A549 (cell line): Measurements from ENCODE around the gene UBE3B. TPM values are rescaled to one million over a fixed set of nuclear protein-coding genes. Genes with fewer than 3 reads are reported as not detected.

Experiments used
- ATAC-seq, 2 experiments: fragments of 200-7000 bp in 1 of 2; fragments of >200 bp in 1 of 2; cut with Nextera tagmentation in 1 of 2; cut with Tn5 transposase in 1 of 2; 3 replicates each; pipeline versions ENCODE4 v1.8.0 to v1.9.1; 2018 to 2020; ENCODE audit warnings: mild to moderate bottlenecking in 1 of 2, moderate library complexity in 1 of 2
- CTCF ChIA-PET: fragments of 300-600 bp; sonication (Branson Sonifier 250); formaldehyde crosslinking; extraction: SDS; loops from one replicate; lab custom pipeline; 2021; ENCODE audit warnings: antibody characterized with exemption, inconsistent platforms; lab: Yijun Ruan, JAX
- POLR2A ChIA-PET: fragments of 350-600 bp; formaldehyde crosslinking; extraction: SDS; loops from one replicate; lab custom pipeline; 2021; ENCODE audit warnings: antibody characterized with exemption, inconsistent platforms; lab: Yijun Ruan, JAX
- DNase-seq, 2 experiments: peaks; one replicate each; pipeline versions ENCODE4 v3.0.0 to v3.0.0-alpha.2; 2011 to 2016; ENCODE audit warnings: low read depth in 1 of 2, low spot score in 1 of 2
- FAIRE-seq: peaks from 2 replicates; lab custom pipeline; 2011; peaks lifted over from hg19 to GRCh38; lab: Jason Lieb, UNC
- H3K27ac ChIP-seq, 2 experiments: fragments of >200 bp; sonication (Bioruptor Twin); formaldehyde crosslinking; 3 replicates each; pipeline ENCODE4 v1.5.1; 2016 to 2017
- H3K4me1 ChIP-seq: fragments of >200 bp; sonication (Bioruptor Twin); formaldehyde crosslinking; 3 replicates; pipeline ENCODE4 v1.6.1; 2016
- H3K4me2 ChIP-seq: fragments of >200 bp; sonication (Bioruptor Twin); formaldehyde crosslinking; 3 replicates; pipeline ENCODE4 v1.6.1; 2016
- H3K4me3 ChIP-seq: fragments of >200 bp; sonication (Bioruptor Twin); formaldehyde crosslinking; 3 replicates; pipeline ENCODE4 v1.5.1; 2016
- H3K9me3 ChIP-seq: fragments of >200 bp; sonication (Bioruptor Twin); formaldehyde crosslinking; 3 replicates; pipeline ENCODE4 v1.6.1; 2016
- CBX2 ChIP-seq: fragments of 200-600 bp; sonication (generic); IDR thresholded peaks from 2 replicates; pipeline ENCODE4 v1.6.1; 2016; ENCODE audit warnings: low read depth, mild to moderate bottlenecking, borderline replicate concordance
- CBX8 ChIP-seq: fragments of 200-600 bp; sonication (generic); IDR thresholded peaks from 2 replicates; pipeline ENCODE4 v1.6.1; 2016
- CHD4 ChIP-seq: fragments of 200-600 bp; sonication (generic); IDR thresholded peaks from 2 replicates; pipeline ENCODE4 v1.6.1; 2016; ENCODE audit warnings: antibody characterized with exemption, mild to moderate bottlenecking, borderline replicate concordance
- ESRRA ChIP-seq: fragments of 150-350 bp; IDR thresholded peaks from 2 replicates; pipeline ENCODE4 v1.6.1; 2014; ENCODE audit warnings: mild to moderate bottlenecking, low read length, borderline replicate concordance
- FOSL2 ChIP-seq, 2 experiments: fragments of 450-650 bp in 1 of 2; fragments of >200 bp in 1 of 2; sonication (Bioruptor Twin) in 1 of 2; formaldehyde crosslinking; IDR thresholded peaks; 2 replicates each; pipeline versions ENCODE4 v1.5.0 to v1.6.1; 2016 to 2020; ENCODE audit warnings: mild to moderate bottlenecking in 1 of 2, moderate library complexity in 1 of 2
- GATA3 ChIP-seq: IDR thresholded peaks from 2 replicates; pipeline ENCODE4 v1.6.1; 2012; ENCODE audit warnings: borderline replicate concordance
- HOXB5 ChIP-seq: fragments of 250-450 bp; sonication (Bioruptor Pico); IDR thresholded peaks from 2 replicates; pipeline ENCODE4 v1.5.0; 2020; ENCODE audit warnings: mild to moderate bottlenecking, moderate library complexity
- JUN ChIP-seq, 2 experiments: fragments of >200 bp; sonication (Bioruptor Twin); formaldehyde crosslinking; IDR thresholded peaks; 2 replicates in 1 of 2; 3 replicates in 1 of 2; pipeline ENCODE4 v1.6.1; 2016 to 2017
- MYC ChIP-seq: IDR thresholded peaks from 2 replicates; pipeline ENCODE4 v1.6.1; 2012; ENCODE audit warnings: mild to moderate bottlenecking, inconsistent platforms, low read length, improper control_type of control experiment, borderline replicate concordance
- NFE2L2 ChIP-seq: fragments of 150-350 bp; conservative IDR thresholded peaks from 2 replicates; pipeline ENCODE4 v1.6.1; 2014; ENCODE audit warnings: low read length
- NPAS2 ChIP-seq: fragments of 250-450 bp; sonication (Bioruptor Pico); IDR thresholded peaks from 2 replicates; pipeline ENCODE4 v1.8.0; 2022; ENCODE audit warnings: mild to moderate bottlenecking, moderate library complexity, borderline replicate concordance
- POLR2AphosphoS2 ChIP-seq: conservative IDR thresholded peaks from 2 replicates; pipeline ENCODE4 v1.6.1; 2012; ENCODE audit warnings: low read length, improper control_type of control experiment, inconsistent platforms
- RARB ChIP-seq: fragments of 250-450 bp; sonication (Bioruptor Pico); IDR thresholded peaks from 2 replicates; pipeline ENCODE4 v1.8.0; 2021; ENCODE audit warnings: mild to moderate bottlenecking, moderate library complexity
- RCOR1 ChIP-seq: fragments of 150-350 bp; IDR thresholded peaks from 2 replicates; pipeline ENCODE4 v1.6.1; 2014; ENCODE audit warnings: antibody characterized with exemption, low read length, low read depth
- SREBF2 ChIP-seq: fragments of 450-650 bp; IDR thresholded peaks from 2 replicates; pipeline ENCODE4 v1.6.1; 2014; ENCODE audit warnings: mild to moderate bottlenecking, moderate library complexity
- ZFP36 ChIP-seq: fragments of 450-650 bp; IDR thresholded peaks from 2 replicates; pipeline ENCODE4 v1.6.1; 2014; ENCODE audit warnings: borderline replicate concordance; ENCODE audit not compliant: partially characterized antibody
- ZSCAN20 ChIP-seq: fragments of 250-450 bp; sonication (Bioruptor Pico); IDR thresholded peaks from 2 replicates; pipeline ENCODE4 v1.8.0; 2022; ENCODE audit warnings: mild to moderate bottlenecking, moderate library complexity
- WGBS: methylation state at CpG from one replicate; pipeline ENCODE4 v1.1.6; 2017; ENCODE audit errors: missing lambda C conversion rate; 5-methylcytosine and 5-hydroxymethylcytosine counted together
- polyA plus RNA-seq, 4 experiments: library from polyadenylated mRNA; depleted of rRNA in 3 of 4; stranded (reverse); fragments of >200 nt; fragmentation: RNase III in 1 of 4; extraction: RNeasy Plus Mini Kit Qiagen cat#74134 plus additional on column Dnase treatment in 1 of 4; gene quantifications; 2 replicates in 3 of 4; 3 replicates in 1 of 4; pipeline ENCODE4 v1.2.3, GENCODE V29; 2011 to 2017
- TF ChIP-seq, protein P1 (sequence below): fragments of 200-600 bp; sonication (generic); IDR thresholded peaks from 2 replicates; pipeline ENCODE4 v1.6.1; 2016; ENCODE audit warnings: antibody characterized with exemption, mild to moderate bottlenecking, moderate library complexity
- TF ChIP-seq, protein P2 (sequence below): fragments of >200 bp; sonication (Bioruptor Twin); formaldehyde crosslinking; IDR thresholded peaks from 2 replicates; pipeline ENCODE4 v1.6.1; 2016
- TF ChIP-seq, protein P3 (sequence below): fragments of 150-350 bp; IDR thresholded peaks from 2 replicates; pipeline ENCODE4 v1.6.1; 2014; ENCODE audit warnings: low read depth, mild to moderate bottlenecking, low read length
- TF ChIP-seq, protein P4 (sequence below): fragments of >200 bp; sonication (Bioruptor Twin); formaldehyde crosslinking; IDR thresholded peaks from 3 replicates; pipeline ENCODE4 v1.5.1; 2016
- TF ChIP-seq, protein P5 (sequence below): IDR thresholded peaks from 2 replicates; pipeline ENCODE4 v1.6.1; 2012
- TF ChIP-seq, protein P6 (sequence below): fragments of 250-450 bp; sonication (Bioruptor Pico); IDR thresholded peaks from 2 replicates; pipeline ENCODE4 v1.5.0; 2020; ENCODE audit warnings: low read depth, mild to moderate bottlenecking, moderate library complexity

Gene UBE3B
- polyA plus RNA-seq, 2 of the 4 experiments (the other 2 are of a cell fraction): 14.0 to 38.0 TPM

DNA sequence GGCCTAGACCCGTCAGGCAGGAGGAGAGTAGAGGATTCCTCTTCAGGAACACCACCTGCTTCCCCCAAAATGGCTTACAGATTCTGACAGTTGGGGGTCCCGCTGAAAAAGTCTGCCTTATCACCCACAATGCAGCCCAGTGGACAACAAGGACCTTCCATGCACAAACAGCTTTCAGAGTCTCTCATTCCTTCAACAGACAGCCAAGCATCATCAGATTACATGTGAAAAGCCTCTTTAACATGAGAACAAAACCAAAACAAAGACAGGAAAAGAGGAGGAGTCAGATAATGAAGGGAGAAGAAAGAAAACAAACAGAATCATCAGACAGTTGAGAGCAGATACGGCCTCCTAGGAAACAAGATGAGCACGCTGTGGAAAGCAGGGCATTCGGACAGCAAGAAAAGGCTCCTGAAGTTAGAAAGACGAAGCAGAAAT is 18.6 kb upstream of the UBE3B start:
- ATAC-seq (no peak), FAIRE-seq (no peak), DNase-seq (no peak)
- POLR2A ChIA-PET: no interaction called here
- no peak overlapping the region for H3K4me3 ChIP-seq
- CTCF ChIA-PET: interaction anchor here (1.2 to 1.7 kb wide), 4 partner anchors 9 to 139 kb away, joined by 3 to 4 read pairs (median 4); partner anchors contain the start of genes KCTD10 and UBE3B
- H3K9me3 ChIP-seq: no peaks in the 10 kb centered on the region
- H3K4me1 ChIP-seq: peaks cover 33% of the 10 kb centered on the region
- no peak overlapping the region for H3K4me2 ChIP-seq
- 84% methylated on average over 6 of the region's 6 CpGs for WGBS
- TF ChIP-seq, protein P1, sequence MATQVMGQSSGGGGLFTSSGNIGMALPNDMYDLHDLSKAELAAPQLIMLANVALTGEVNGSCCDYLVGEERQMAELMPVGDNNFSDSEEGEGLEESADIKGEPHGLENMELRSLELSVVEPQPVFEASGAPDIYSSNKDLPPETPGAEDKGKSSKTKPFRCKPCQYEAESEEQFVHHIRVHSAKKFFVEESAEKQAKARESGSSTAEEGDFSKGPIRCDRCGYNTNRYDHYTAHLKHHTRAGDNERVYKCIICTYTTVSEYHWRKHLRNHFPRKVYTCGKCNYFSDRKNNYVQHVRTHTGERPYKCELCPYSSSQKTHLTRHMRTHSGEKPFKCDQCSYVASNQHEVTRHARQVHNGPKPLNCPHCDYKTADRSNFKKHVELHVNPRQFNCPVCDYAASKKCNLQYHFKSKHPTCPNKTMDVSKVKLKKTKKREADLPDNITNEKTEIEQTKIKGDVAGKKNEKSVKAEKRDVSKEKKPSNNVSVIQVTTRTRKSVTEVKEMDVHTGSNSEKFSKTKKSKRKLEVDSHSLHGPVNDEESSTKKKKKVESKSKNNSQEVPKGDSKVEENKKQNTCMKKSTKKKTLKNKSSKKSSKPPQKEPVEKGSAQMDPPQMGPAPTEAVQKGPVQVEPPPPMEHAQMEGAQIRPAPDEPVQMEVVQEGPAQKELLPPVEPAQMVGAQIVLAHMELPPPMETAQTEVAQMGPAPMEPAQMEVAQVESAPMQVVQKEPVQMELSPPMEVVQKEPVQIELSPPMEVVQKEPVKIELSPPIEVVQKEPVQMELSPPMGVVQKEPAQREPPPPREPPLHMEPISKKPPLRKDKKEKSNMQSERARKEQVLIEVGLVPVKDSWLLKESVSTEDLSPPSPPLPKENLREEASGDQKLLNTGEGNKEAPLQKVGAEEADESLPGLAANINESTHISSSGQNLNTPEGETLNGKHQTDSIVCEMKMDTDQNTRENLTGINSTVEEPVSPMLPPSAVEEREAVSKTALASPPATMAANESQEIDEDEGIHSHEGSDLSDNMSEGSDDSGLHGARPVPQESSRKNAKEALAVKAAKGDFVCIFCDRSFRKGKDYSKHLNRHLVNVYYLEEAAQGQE: no peak
- TF ChIP-seq ZSCAN20 (no peak), CBX8 (no peak), POLR2AphosphoS2 (no peak), ZFP36 (no peak), FOSL2 (IDR thresholded peaks at IDR 0.05) (no peak), FOSL2 (CRISPR knock-in tag; IDR thresholded peaks at IDR 0.05) (no peak), MYC (no peak), GATA3 (no peak)
- TF ChIP-seq, protein P2, sequence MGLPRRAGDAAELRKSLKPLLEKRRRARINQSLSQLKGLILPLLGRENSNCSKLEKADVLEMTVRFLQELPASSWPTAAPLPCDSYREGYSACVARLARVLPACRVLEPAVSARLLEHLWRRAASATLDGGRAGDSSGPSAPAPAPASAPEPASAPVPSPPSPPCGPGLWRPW: no peak
- no peak overlapping the region for H3K27ac ChIP-seq

DNA sequence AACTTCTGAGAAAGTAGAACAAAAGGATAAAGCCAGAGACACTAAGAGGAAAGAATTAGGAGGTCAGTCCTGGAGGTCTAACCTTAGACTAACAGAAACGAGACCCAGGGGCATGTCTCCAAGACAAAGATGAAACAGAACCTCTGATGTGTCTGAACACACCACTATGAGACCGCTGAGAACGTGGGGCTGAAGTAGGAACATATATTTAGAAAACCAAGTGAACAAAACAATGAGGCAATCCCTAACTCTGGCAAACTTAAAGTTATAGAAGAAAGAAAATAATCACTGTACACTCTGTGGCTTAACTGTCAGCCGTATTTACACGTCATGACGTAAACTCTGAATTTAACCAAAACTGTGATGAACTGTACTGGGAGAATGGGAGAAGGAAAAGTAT is 18.2 kb upstream of the UBE3B start:
- no peak overlapping the region for H3K4me2 ChIP-seq
- H3K9me3 ChIP-seq: no peaks in the 10 kb centered on the region
- DNase-seq (no peak), FAIRE-seq (no peak), ATAC-seq (no peak)
- ChIA-PET CTCF (interaction anchor here (1.2 to 3.2 kb wide), 2 partner anchors 9 to 31 kb away, joined by 3 to 12 read pairs; no protein-coding TSS in a partner anchor), POLR2A (no interaction called here)
- no peak overlapping the region for H3K4me3 ChIP-seq
- TF ChIP-seq RARB (CRISPR knock-in tag) (no peak), ZSCAN20 (no peak), CBX2 (no peak), SREBF2 (no peak), NFE2L2 (no peak), NPAS2 (CRISPR knock-in tag) (no peak), JUN (IDR thresholded peaks at IDR 0.05) (no peak), RCOR1 (no peak), ESRRA (no peak), CHD4 (no peak), HOXB5 (CRISPR knock-in tag) (no peak)
- TF ChIP-seq, protein P3, sequence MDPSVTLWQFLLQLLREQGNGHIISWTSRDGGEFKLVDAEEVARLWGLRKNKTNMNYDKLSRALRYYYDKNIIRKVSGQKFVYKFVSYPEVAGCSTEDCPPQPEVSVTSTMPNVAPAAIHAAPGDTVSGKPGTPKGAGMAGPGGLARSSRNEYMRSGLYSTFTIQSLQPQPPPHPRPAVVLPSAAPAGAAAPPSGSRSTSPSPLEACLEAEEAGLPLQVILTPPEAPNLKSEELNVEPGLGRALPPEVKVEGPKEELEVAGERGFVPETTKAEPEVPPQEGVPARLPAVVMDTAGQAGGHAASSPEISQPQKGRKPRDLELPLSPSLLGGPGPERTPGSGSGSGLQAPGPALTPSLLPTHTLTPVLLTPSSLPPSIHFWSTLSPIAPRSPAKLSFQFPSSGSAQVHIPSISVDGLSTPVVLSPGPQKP: no peak
- TF ChIP-seq, protein P4, sequence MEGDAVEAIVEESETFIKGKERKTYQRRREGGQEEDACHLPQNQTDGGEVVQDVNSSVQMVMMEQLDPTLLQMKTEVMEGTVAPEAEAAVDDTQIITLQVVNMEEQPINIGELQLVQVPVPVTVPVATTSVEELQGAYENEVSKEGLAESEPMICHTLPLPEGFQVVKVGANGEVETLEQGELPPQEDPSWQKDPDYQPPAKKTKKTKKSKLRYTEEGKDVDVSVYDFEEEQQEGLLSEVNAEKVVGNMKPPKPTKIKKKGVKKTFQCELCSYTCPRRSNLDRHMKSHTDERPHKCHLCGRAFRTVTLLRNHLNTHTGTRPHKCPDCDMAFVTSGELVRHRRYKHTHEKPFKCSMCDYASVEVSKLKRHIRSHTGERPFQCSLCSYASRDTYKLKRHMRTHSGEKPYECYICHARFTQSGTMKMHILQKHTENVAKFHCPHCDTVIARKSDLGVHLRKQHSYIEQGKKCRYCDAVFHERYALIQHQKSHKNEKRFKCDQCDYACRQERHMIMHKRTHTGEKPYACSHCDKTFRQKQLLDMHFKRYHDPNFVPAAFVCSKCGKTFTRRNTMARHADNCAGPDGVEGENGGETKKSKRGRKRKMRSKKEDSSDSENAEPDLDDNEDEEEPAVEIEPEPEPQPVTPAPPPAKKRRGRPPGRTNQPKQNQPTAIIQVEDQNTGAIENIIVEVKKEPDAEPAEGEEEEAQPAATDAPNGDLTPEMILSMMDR: no peak
- TF ChIP-seq, protein P5, sequence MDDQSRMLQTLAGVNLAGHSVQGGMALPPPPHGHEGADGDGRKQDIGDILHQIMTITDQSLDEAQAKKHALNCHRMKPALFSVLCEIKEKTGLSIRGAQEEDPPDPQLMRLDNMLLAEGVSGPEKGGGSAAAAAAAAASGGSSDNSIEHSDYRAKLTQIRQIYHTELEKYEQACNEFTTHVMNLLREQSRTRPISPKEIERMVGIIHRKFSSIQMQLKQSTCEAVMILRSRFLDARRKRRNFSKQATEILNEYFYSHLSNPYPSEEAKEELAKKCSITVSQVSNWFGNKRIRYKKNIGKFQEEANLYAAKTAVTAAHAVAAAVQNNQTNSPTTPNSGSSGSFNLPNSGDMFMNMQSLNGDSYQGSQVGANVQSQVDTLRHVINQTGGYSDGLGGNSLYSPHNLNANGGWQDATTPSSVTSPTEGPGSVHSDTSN: no peak
- TF ChIP-seq, protein P6, sequence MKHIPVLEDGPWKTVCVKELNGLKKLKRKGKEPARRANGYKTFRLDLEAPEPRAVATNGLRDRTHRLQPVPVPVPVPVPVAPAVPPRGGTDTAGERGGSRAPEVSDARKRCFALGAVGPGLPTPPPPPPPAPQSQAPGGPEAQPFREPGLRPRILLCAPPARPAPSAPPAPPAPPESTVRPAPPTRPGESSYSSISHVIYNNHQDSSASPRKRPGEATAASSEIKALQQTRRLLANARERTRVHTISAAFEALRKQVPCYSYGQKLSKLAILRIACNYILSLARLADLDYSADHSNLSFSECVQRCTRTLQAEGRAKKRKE (CRISPR knock-in tag): no peak
- H3K27ac ChIP-seq: no peak overlapping the region
- WGBS: 83% methylated on average over 6 of the region's 6 CpGs
- H3K4me1 ChIP-seq: peaks cover 38% of the 10 kb centered on the region
